A549 (cell line): ENCODE results near the gene GTPBP6. TPM values are rescaled to one million over a fixed set of nuclear protein-coding genes. Genes with fewer than 3 reads are reported as not detected.

Experiments used
- ATAC-seq, 2 experiments: fragments of 200-7000 bp in 1 of 2; fragments of >200 bp in 1 of 2; cut with Nextera tagmentation in 1 of 2; cut with Tn5 transposase in 1 of 2; 3 replicates each; pipeline versions ENCODE4 v1.8.0 to v1.9.1; 2018 to 2020; ENCODE audit warnings: mild to moderate bottlenecking in 1 of 2, moderate library complexity in 1 of 2
- CTCF ChIA-PET: fragments of 300-600 bp; sonication (Branson Sonifier 250); formaldehyde crosslinking; extraction: SDS; loops from one replicate; lab custom pipeline; 2021; ENCODE audit warnings: antibody characterized with exemption, inconsistent platforms; lab: Yijun Ruan, JAX
- POLR2A ChIA-PET: fragments of 350-600 bp; formaldehyde crosslinking; extraction: SDS; loops from one replicate; lab custom pipeline; 2021; ENCODE audit warnings: antibody characterized with exemption, inconsistent platforms; lab: Yijun Ruan, JAX
- DNase-seq, 2 experiments: peaks; one replicate each; pipeline versions ENCODE4 v3.0.0 to v3.0.0-alpha.2; 2011 to 2016; ENCODE audit warnings: low read depth in 1 of 2, low spot score in 1 of 2
- FAIRE-seq: peaks from 2 replicates; lab custom pipeline; 2011; peaks lifted over from hg19 to GRCh38; lab: Jason Lieb, UNC
- H3K27ac ChIP-seq, 2 experiments: fragments of >200 bp; sonication (Bioruptor Twin); formaldehyde crosslinking; 3 replicates each; pipeline ENCODE4 v1.5.1; 2016 to 2017
- H3K4me1 ChIP-seq: fragments of >200 bp; sonication (Bioruptor Twin); formaldehyde crosslinking; 3 replicates; pipeline ENCODE4 v1.6.1; 2016
- H3K4me2 ChIP-seq: fragments of >200 bp; sonication (Bioruptor Twin); formaldehyde crosslinking; 3 replicates; pipeline ENCODE4 v1.6.1; 2016
- H3K4me3 ChIP-seq: fragments of >200 bp; sonication (Bioruptor Twin); formaldehyde crosslinking; 3 replicates; pipeline ENCODE4 v1.5.1; 2016
- H3K9me3 ChIP-seq: fragments of >200 bp; sonication (Bioruptor Twin); formaldehyde crosslinking; 3 replicates; pipeline ENCODE4 v1.6.1; 2016
- CBX2 ChIP-seq: fragments of 200-600 bp; sonication (generic); IDR thresholded peaks from 2 replicates; pipeline ENCODE4 v1.6.1; 2016; ENCODE audit warnings: low read depth, mild to moderate bottlenecking, borderline replicate concordance
- EHMT2 ChIP-seq: fragments of 200-600 bp; sonication (generic); IDR thresholded peaks from 2 replicates; pipeline ENCODE4 v1.6.1; 2016; ENCODE audit warnings: antibody characterized with exemption, low read depth, mild to moderate bottlenecking, moderate library complexity
- FOSB ChIP-seq: fragments of 250-450 bp; sonication (Bioruptor Pico); IDR thresholded peaks from 2 replicates; pipeline ENCODE4 v1.5.0; 2020; ENCODE audit warnings: mild to moderate bottlenecking, moderate library complexity
- FOSL2 ChIP-seq, 2 experiments: fragments of 450-650 bp in 1 of 2; fragments of >200 bp in 1 of 2; sonication (Bioruptor Twin) in 1 of 2; formaldehyde crosslinking; IDR thresholded peaks; 2 replicates each; pipeline versions ENCODE4 v1.5.0 to v1.6.1; 2016 to 2020; ENCODE audit warnings: mild to moderate bottlenecking in 1 of 2, moderate library complexity in 1 of 2
- HOXA7 ChIP-seq: fragments of 250-450 bp; sonication (Bioruptor Pico); IDR thresholded peaks from 2 replicates; pipeline ENCODE4 v1.5.0; 2020; ENCODE audit warnings: mild to moderate bottlenecking, moderate library complexity
- JUN ChIP-seq, 2 experiments: fragments of >200 bp; sonication (Bioruptor Twin); formaldehyde crosslinking; IDR thresholded peaks; 2 replicates in 1 of 2; 3 replicates in 1 of 2; pipeline ENCODE4 v1.6.1; 2016 to 2017
- KDM1A ChIP-seq: fragments of 200-600 bp; sonication (generic); IDR thresholded peaks from 2 replicates; pipeline ENCODE4 v1.6.1; 2016; ENCODE audit warnings: low read depth, mild to moderate bottlenecking
- KDM5A ChIP-seq: fragments of 200-600 bp; sonication (generic); IDR thresholded peaks from 2 replicates; pipeline ENCODE4 v1.6.1; 2016; ENCODE audit warnings: antibody characterized with exemption, mild to moderate bottlenecking
- POLR2A ChIP-seq: IDR thresholded peaks from 2 replicates; pipeline ENCODE4 v1.6.1; 2012; ENCODE audit warnings: mild to moderate bottlenecking, low read length
- POLR2AphosphoS2 ChIP-seq: conservative IDR thresholded peaks from 2 replicates; pipeline ENCODE4 v1.6.1; 2012; ENCODE audit warnings: low read length, improper control_type of control experiment, inconsistent platforms
- RARB ChIP-seq: fragments of 250-450 bp; sonication (Bioruptor Pico); IDR thresholded peaks from 2 replicates; pipeline ENCODE4 v1.8.0; 2021; ENCODE audit warnings: mild to moderate bottlenecking, moderate library complexity
- RCOR1 ChIP-seq: fragments of 150-350 bp; IDR thresholded peaks from 2 replicates; pipeline ENCODE4 v1.6.1; 2014; ENCODE audit warnings: antibody characterized with exemption, low read length, low read depth
- RFX5 ChIP-seq: fragments of 450-650 bp; IDR thresholded peaks from 2 replicates; pipeline ENCODE4 v1.7.1; 2014; ENCODE audit warnings: antibody characterized with exemption, mild to moderate bottlenecking, moderate library complexity
- TP53 ChIP-seq: fragments of 250-450 bp; sonication (Bioruptor Pico); IDR thresholded peaks from 2 replicates; pipeline ENCODE4 v1.5.0; 2021; ENCODE audit warnings: mild to moderate bottlenecking, moderate library complexity
- ZC3H11A ChIP-seq: fragments of 450-650 bp; IDR thresholded peaks from 2 replicates; pipeline ENCODE4 v1.6.1; 2014; ENCODE audit warnings: antibody characterized with exemption, mild to moderate bottlenecking
- WGBS: methylation state at CpG from one replicate; pipeline ENCODE4 v1.1.6; 2017; ENCODE audit errors: missing lambda C conversion rate; 5-methylcytosine and 5-hydroxymethylcytosine counted together
- polyA plus RNA-seq, 4 experiments: library from polyadenylated mRNA; depleted of rRNA in 3 of 4; stranded (reverse); fragments of >200 nt; fragmentation: RNase III in 1 of 4; extraction: RNeasy Plus Mini Kit Qiagen cat#74134 plus additional on column Dnase treatment in 1 of 4; gene quantifications; 2 replicates in 3 of 4; 3 replicates in 1 of 4; pipeline ENCODE4 v1.2.3, GENCODE V29; 2011 to 2017
- TF ChIP-seq, protein P1 (sequence below): fragments of 250-450 bp; sonication (Bioruptor Pico); IDR thresholded peaks from 2 replicates; pipeline ENCODE4 v1.5.0; 2020; ENCODE audit warnings: low read depth, mild to moderate bottlenecking, moderate library complexity
- TF ChIP-seq, protein P2 (sequence below): IDR thresholded peaks from 2 replicates; pipeline ENCODE4 v1.6.1; 2012
- TF ChIP-seq, protein P3 (sequence below): IDR thresholded peaks from 2 replicates; pipeline ENCODE4 v1.6.1; 2012

Gene GTPBP6
- polyA plus RNA-seq, 2 of the 4 experiments (the other 2 are of a cell fraction) = 26.0 to 41.2 TPM

DNA sequence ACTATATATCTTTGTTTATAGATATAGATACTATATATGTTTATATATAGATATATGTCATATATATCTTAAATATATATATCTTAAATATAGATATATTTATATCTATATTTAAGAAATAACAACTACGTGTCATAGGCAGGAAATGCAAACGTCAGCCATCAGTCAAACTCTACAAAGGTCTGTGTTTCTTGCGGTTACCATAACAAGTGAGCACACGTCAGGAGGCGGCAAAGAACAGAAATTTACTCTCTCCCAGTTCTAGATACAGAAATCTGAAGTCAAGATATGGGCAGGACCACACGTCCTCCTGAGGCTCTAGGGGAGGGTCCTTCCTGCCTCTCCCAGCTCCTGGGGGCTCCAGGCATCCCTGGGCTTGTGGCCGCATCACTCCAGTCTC, 30.9 kb downstream of the GTPBP6 start:
- WGBS = 87% methylated on average over 7 of the region's 7 CpGs
- no peak overlapping the region for H3K4me3 ChIP-seq
- no peaks in the 10 kb centered on the region for H3K4me1 ChIP-seq
- H3K4me2 ChIP-seq = no peak overlapping the region
- DNase-seq = no peak
- ChIA-PET CTCF (no interaction called here), POLR2A (no interaction called here)
- H3K9me3 ChIP-seq = no peaks in the 10 kb centered on the region
- no peak overlapping the region for H3K27ac ChIP-seq
- FAIRE-seq = no peak
- TF ChIP-seq RFX5 = no peak
- ATAC-seq = no peak

DNA sequence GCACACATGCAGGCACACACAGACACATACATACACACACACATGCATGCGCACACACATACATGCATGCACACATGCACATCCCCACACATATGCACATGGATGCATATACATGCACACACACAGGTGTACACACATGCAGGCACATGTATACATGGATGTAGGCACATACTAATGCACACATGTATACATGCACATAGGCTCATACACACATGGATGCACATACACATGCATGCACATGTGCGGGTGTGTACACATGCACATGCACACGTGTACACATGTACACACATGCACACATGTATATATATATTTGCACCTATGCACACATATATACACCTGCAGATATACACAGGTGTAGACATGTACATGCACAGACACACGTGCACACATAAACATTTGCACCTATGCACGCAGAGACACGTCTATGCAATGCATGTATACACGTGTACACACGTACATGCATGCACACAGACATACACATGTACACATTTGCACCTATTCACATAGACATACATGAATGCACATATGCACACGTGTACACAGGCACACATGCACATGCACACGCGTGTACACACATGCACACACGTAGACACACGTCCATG, 33.4 kb downstream of the GTPBP6 start:
- WGBS = 90% methylated on average over 13 of the region's 13 CpGs
- Histone ChIP-seq H3K27ac (no peak overlapping the region), H3K4me2 (no peak overlapping the region), H3K4me1 (no peaks in the 10 kb centered on the region), H3K9me3 (no peaks in the 10 kb centered on the region), H3K4me3 (no peak overlapping the region)
- ChIA-PET CTCF (no interaction called here), POLR2A (no interaction called here)
- FAIRE-seq = no peak
- TF ChIP-seq, protein P1, sequence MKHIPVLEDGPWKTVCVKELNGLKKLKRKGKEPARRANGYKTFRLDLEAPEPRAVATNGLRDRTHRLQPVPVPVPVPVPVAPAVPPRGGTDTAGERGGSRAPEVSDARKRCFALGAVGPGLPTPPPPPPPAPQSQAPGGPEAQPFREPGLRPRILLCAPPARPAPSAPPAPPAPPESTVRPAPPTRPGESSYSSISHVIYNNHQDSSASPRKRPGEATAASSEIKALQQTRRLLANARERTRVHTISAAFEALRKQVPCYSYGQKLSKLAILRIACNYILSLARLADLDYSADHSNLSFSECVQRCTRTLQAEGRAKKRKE (CRISPR knock-in tag) = no peak
- TF ChIP-seq CBX2 (no peak), FOSB (CRISPR knock-in tag) (no peak), KDM5A (no peak), POLR2AphosphoS2 (no peak), RCOR1 (no peak), ZC3H11A (no peak), KDM1A (no peak; the same call in 1 of the 2 replicates), HOXA7 (CRISPR knock-in tag) (no peak), TP53 (CRISPR knock-in tag) (no peak)
- no peak for ATAC-seq
- no peak for DNase-seq

DNA sequence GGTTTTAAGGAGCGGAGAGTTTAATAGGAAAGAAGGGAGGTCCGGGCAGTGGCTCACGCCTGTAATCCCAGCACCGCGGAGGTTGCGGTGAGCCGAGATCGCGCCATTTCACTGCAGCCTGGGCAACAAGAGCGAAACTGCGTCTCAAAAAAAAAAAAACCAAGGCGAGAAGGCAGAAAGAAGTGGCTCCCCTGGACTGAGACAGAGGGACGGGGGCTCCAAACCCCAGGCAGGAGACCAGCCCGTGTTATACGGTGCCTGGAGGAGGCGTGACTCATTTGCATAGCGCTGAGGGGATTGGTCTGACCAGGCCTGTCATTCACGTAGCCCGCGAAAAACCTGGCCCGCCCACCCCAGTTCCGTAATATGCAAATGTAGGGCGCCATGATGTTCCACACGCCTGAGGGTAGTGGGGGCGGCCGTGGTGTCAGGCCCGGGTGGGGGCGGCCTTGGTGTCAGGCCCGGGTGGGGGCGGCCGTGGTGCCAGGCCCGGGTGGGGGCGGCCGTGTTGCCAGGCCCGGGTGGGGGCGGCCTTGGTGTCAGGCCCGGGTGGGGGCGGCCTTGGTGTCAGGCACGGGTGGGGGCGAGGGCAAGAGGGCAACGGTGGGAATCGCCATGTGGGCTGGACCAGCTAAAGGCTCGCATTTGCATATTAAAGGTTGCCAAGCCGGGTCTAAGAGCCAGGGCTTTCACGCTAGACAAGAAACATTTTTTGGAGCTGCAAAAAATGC, 35.3 kb downstream of the GTPBP6 start:
- Histone ChIP-seq H3K4me1 (peaks cover 15% of the 10 kb centered on the region), H3K9me3 (no peaks in the 10 kb centered on the region), H3K4me3 (peak overlapping the region; percentile 75), H3K27ac (peak overlapping the region; percentile 94 to 99), H3K4me2 (peak overlapping the region; percentile 89)
- peak; percentile 83 to 92 for ATAC-seq
- peak; percentile 85 for FAIRE-seq
- WGBS = 6% methylated on average over 27 of the region's 45 CpGs
- TF ChIP-seq FOSL2 (IDR thresholded peaks at IDR 0.05) = no peak
- peak; percentile 76 for TF ChIP-seq FOSL2 (CRISPR knock-in tag; IDR thresholded peaks at IDR 0.05)
- peak; percentile 36; the same call in 1 of the 2 replicates for TF ChIP-seq POLR2A
- peak in 1 of 2 experiments; percentile 21; a peak in 1 of 5 replicates for TF ChIP-seq JUN (IDR thresholded peaks at IDR 0.05)
- TF ChIP-seq, protein P2, sequence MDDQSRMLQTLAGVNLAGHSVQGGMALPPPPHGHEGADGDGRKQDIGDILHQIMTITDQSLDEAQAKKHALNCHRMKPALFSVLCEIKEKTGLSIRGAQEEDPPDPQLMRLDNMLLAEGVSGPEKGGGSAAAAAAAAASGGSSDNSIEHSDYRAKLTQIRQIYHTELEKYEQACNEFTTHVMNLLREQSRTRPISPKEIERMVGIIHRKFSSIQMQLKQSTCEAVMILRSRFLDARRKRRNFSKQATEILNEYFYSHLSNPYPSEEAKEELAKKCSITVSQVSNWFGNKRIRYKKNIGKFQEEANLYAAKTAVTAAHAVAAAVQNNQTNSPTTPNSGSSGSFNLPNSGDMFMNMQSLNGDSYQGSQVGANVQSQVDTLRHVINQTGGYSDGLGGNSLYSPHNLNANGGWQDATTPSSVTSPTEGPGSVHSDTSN = peak; percentile 92
- TF ChIP-seq KDM1A = no peak
- TF ChIP-seq RARB (CRISPR knock-in tag) = no peak
- TF ChIP-seq RCOR1 = no peak
- no peak for TF ChIP-seq EHMT2
- TF ChIP-seq, protein P3, sequence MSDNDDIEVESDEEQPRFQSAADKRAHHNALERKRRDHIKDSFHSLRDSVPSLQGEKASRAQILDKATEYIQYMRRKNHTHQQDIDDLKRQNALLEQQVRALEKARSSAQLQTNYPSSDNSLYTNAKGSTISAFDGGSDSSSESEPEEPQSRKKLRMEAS = peak; percentile 42
- POLR2A ChIA-PET = no interaction called here
- CTCF ChIA-PET = no interaction called here
- DNase-seq = peak; percentile 95 to 96
